Karpas-422 (cell line): ENCODE measurements around the gene MATN3. TPM values are rescaled to one million over a fixed set of nuclear protein-coding genes. Genes with fewer than 3 reads are reported as not detected.

Experiments used
- DNase-seq: peaks from one replicate; pipeline ENCODE4 v3.0.0-alpha.2; 2015
- H2AFZ ChIP-seq: fragments of 200-600 bp; sonication (generic); 2 replicates; pipeline ENCODE4 v1.6.1; 2014; ENCODE audit warnings: antibody characterized with exemption, low read length, mixed read lengths
- H3K27ac ChIP-seq: fragments of 200-600 bp; sonication (generic); 2 replicates; pipeline ENCODE4 v1.5.1; 2014; ENCODE audit warnings: mild to moderate bottlenecking, low read length, moderate library complexity
- H3K27me3 ChIP-seq: fragments of 200-600 bp; sonication (generic); 2 replicates; pipeline ENCODE4 v1.6.1; 2014; ENCODE audit warnings: low read length, mixed read lengths
- H3K36me3 ChIP-seq: fragments of 200-600 bp; sonication (generic); 2 replicates; pipeline ENCODE4 v1.6.1; 2014; ENCODE audit warnings: low read length, mixed read lengths; ENCODE audit not compliant: insufficient read depth
- H3K4me1 ChIP-seq: fragments of 200-600 bp; sonication (generic); 2 replicates; pipeline ENCODE4 v1.6.1; 2014; ENCODE audit warnings: mild to moderate bottlenecking, low read length, mixed read lengths
- H3K4me2 ChIP-seq: fragments of 200-600 bp; sonication (generic); 2 replicates; pipeline ENCODE4 v1.6.1; 2014; ENCODE audit warnings: low read length, low read depth, mild to moderate bottlenecking; ENCODE audit not compliant: poor library complexity, severe bottlenecking
- H3K4me3 ChIP-seq: fragments of 200-600 bp; sonication (generic); 2 replicates; pipeline ENCODE4 v1.5.1; 2014; ENCODE audit warnings: mild to moderate bottlenecking, antibody characterized with exemption, low read length, mixed read lengths
- H3K79me2 ChIP-seq: fragments of 200-600 bp; sonication (generic); 2 replicates; pipeline ENCODE4 v1.6.1; 2014; ENCODE audit warnings: mild to moderate bottlenecking, low read length, mixed read lengths
- H3K9ac ChIP-seq: fragments of 200-600 bp; sonication (generic); 2 replicates; pipeline ENCODE4 v1.6.0; 2014; ENCODE audit warnings: low read length
- H3K9me2 ChIP-seq: fragments of 200-600 bp; sonication (generic), shearing (Covaris generic); replicated peaks from 2 replicates; pipeline ENCODE4 v1.6.0; 2014; ENCODE audit warnings: mild to moderate bottlenecking, low read length, moderate library complexity; ENCODE audit not compliant: insufficient read depth
- H3K9me3 ChIP-seq: fragments of 300-700, 200-600 bp; sonication (generic); 2 replicates; pipeline ENCODE4 v1.6.1; 2014; ENCODE audit warnings: low read length, mixed read lengths
- H4K20me1 ChIP-seq: fragments of 200-600 bp; sonication (generic); 2 replicates; pipeline ENCODE4 v1.6.1; 2014; ENCODE audit warnings: mild to moderate bottlenecking, antibody characterized with exemption, low read length, low read depth; ENCODE audit not compliant: insufficient read depth
- total RNA-seq: library from RNA; depleted of rRNA; stranded (reverse); fragments of >200 nt; shearing (Covaris generic); gene quantifications from 2 replicates; pipeline ENCODE4 v1.2.3, GENCODE V29; 2014; ENCODE audit warnings: low replicate concordance; rRNA removed

MATN3 gene
- total RNA-seq = not detected in 2 replicates

GRCh38 chr2:20012282-20013125 is at the start of gene MATN3:
Gene MATN3, minus strand, starts transcription at chr2:20012668. Its CDS starts 37 bp downstream, at chr2:20012631.
- H3K4me3 ChIP-seq = no peak within 1 kb of the TSS

GRCh38 chr2:20061940-20062339 is 49.5 kb upstream of the MATN3 start:
- Histone ChIP-seq H4K20me1 (no peaks in the 10 kb centered on the region), H2AFZ (no peak overlapping the region), H3K79me2 (no peaks in the 10 kb centered on the region), H3K27me3 (0 out of 2 replicates have a peak, but pooled peaks cover 2% of the 10 kb centered on the region), H3K4me3 (no peak overlapping the region), H3K4me1 (no peaks in the 10 kb centered on the region), H3K27ac (no peak overlapping the region), H3K4me2 (no peak overlapping the region), H3K36me3 (no peaks in the 10 kb centered on the region), H3K9ac (no peak overlapping the region), H3K9me3 (no peaks in the 10 kb centered on the region), H3K9me2 (no peaks in the 10 kb centered on the region)
- no peak for DNase-seq

More at GRCh38 chr2:20012282-20013125, at the start of gene MATN3:
- no peak within 1 kb of the TSS for H3K4me2 ChIP-seq
- no peak within 1 kb of the TSS for H3K27ac ChIP-seq
- no peak for DNase-seq
- no peaks in the 10 kb centered on the region for H3K4me1 ChIP-seq
- no peaks in the 10 kb centered on the region for H4K20me1 ChIP-seq
- no peaks in the 10 kb centered on the region for H3K27me3 ChIP-seq
- no peaks in the 10 kb centered on the region for H3K9me2 ChIP-seq
- no peak within 1 kb of the TSS for H3K9ac ChIP-seq
- no peaks in the 10 kb centered on the region for H3K9me3 ChIP-seq
- H3K36me3 ChIP-seq = no peaks in the 10 kb centered on the region
- no peaks in the 10 kb centered on the region for H3K79me2 ChIP-seq
- H2AFZ ChIP-seq = no peak within 1 kb of the TSS

GRCh38 chr2:20061476-20061875 is 49.0 kb upstream of the MATN3 start:
- DNase-seq = no peak
- Histone ChIP-seq H3K27ac (no peak overlapping the region), H2AFZ (no peak overlapping the region), H4K20me1 (no peaks in the 10 kb centered on the region), H3K9ac (no peak overlapping the region), H3K36me3 (no peaks in the 10 kb centered on the region), H3K9me2 (no peaks in the 10 kb centered on the region), H3K79me2 (no peaks in the 10 kb centered on the region), H3K4me3 (no peak overlapping the region), H3K4me1 (no peaks in the 10 kb centered on the region), H3K9me3 (no peaks in the 10 kb centered on the region), H3K27me3 (0 out of 2 replicates have a peak, but pooled peaks cover 2% of the 10 kb centered on the region), H3K4me2 (no peak overlapping the region)

GRCh38 chr2:20060106-20060505 is 47.6 kb upstream of the MATN3 start:
- Histone ChIP-seq H2AFZ (no peak overlapping the region), H3K4me1 (no peaks in the 10 kb centered on the region), H3K27me3 (0 out of 2 replicates have a peak, but pooled peaks cover 2% of the 10 kb centered on the region), H3K4me2 (no peak overlapping the region), H3K9me3 (no peaks in the 10 kb centered on the region), H3K4me3 (no peak overlapping the region), H3K27ac (no peak overlapping the region), H3K9ac (no peak overlapping the region), H3K9me2 (no peaks in the 10 kb centered on the region), H3K79me2 (no peaks in the 10 kb centered on the region), H4K20me1 (no peaks in the 10 kb centered on the region), H3K36me3 (no peaks in the 10 kb centered on the region)
- DNase-seq = no peak

- Histone ChIP-seq H3K9me3 (no peaks in the 10 kb centered on the region), H2AFZ (no peak overlapping the region), H3K4me2 (no peak overlapping the region), H3K27me3 (no peaks in the 10 kb centered on the region), H3K27ac (no peak overlapping the region), H3K79me2 (no peaks in the 10 kb centered on the region), H3K9ac (no peak overlapping the region), H3K36me3 (no peaks in the 10 kb centered on the region), H4K20me1 (no peaks in the 10 kb centered on the region), H3K4me3 (no peak overlapping the region), H3K4me1 (peaks cover 9% of the 10 kb centered on the region), H3K9me2 (no peaks in the 10 kb centered on the region)
- no peak for DNase-seq
Measured at GRCh38 chr2:20057268-20057667, 44.8 kb upstream of the MATN3 start.

- H3K36me3 ChIP-seq = no peaks in the 10 kb centered on the region
- no peak overlapping the region for H3K27ac ChIP-seq
- no peak overlapping the region for H2AFZ ChIP-seq
- H3K27me3 ChIP-seq = no peaks in the 10 kb centered on the region
- 0 out of 2 replicates have a peak, but pooled peaks cover 4% of the 10 kb centered on the region for H4K20me1 ChIP-seq
- no peak overlapping the region for H3K9ac ChIP-seq
- H3K79me2 ChIP-seq = peaks cover 15% of the 10 kb centered on the region
- no peaks in the 10 kb centered on the region for H3K9me3 ChIP-seq
- no peak overlapping the region for H3K4me2 ChIP-seq
- H3K4me1 ChIP-seq = peaks cover 11% of the 10 kb centered on the region
- no peak overlapping the region for H3K4me3 ChIP-seq
- no peaks in the 10 kb centered on the region for H3K9me2 ChIP-seq
- no peak for DNase-seq
Measured at GRCh38 chr2:20054931-20055330, 42.5 kb upstream of the MATN3 start.

- no peak overlapping the region for H2AFZ ChIP-seq
- peaks cover 19% of the 10 kb centered on the region for H3K4me1 ChIP-seq
- no peaks in the 10 kb centered on the region for H3K36me3 ChIP-seq
- DNase-seq = no peak
- no peaks in the 10 kb centered on the region for H3K27me3 ChIP-seq
- H3K27ac ChIP-seq = no peak overlapping the region
- no peak overlapping the region for H3K4me2 ChIP-seq
- H3K9ac ChIP-seq = no peak overlapping the region
- H3K9me3 ChIP-seq = no peaks in the 10 kb centered on the region
- 0 out of 2 replicates have a peak, but pooled peaks cover 4% of the 10 kb centered on the region for H4K20me1 ChIP-seq
- no peak overlapping the region for H3K4me3 ChIP-seq
- no peaks in the 10 kb centered on the region for H3K9me2 ChIP-seq
- H3K79me2 ChIP-seq = peaks cover 23% of the 10 kb centered on the region
Measured at GRCh38 chr2:20054119-20054518, 41.7 kb upstream of the MATN3 start.

- Histone ChIP-seq H3K9ac (peak overlapping the region; percentile 73), H3K9me2 (no peaks in the 10 kb centered on the region), H3K4me3 (peak overlapping the region; percentile 87), H3K79me2 (peaks cover 35% of the 10 kb centered on the region), H3K27me3 (no peaks in the 10 kb centered on the region), H3K4me1 (peaks cover 31% of the 10 kb centered on the region), H3K36me3 (no peaks in the 10 kb centered on the region), H3K4me2 (peak overlapping the region; percentile 86), H2AFZ (peak overlapping the region; percentile 44; the same call in 1 of the 2 replicates), H3K27ac (no peak overlapping the region), H3K9me3 (no peaks in the 10 kb centered on the region), H4K20me1 (0 out of 2 replicates have a peak, but pooled peaks cover 4% of the 10 kb centered on the region)
- DNase-seq = peak; percentile 66
Measured at GRCh38 chr2:20052861-20053281, 40.4 kb upstream of the MATN3 start.
